Measurements from ENCODE around the gene LYPD1.

Gene LYPD1

DNA sequence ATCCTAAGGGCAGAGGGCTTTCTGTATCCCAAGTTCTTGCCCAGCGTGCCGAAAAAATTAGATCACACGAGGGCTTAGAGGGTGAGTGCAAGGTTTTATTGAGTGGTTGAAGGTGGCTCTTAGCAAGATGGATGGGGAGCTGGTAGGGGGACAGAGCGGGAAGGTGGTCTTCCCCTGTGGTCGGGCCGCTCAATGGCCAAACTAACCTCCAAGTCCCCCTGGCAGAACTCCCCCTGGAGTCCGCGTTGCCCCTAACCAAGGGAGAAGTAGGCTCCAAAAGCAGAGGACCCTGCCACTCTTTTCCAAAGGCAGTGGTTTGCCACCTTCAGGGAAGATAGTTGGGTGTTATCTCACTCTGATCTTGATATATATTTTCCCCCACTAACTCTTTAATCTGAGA is 63.4 kb downstream of the LYPD1 start:
- no peak overlapping the region for H2AK5ac ChIP-seq (ENCODE audit: low read length)
- H2BK120ac ChIP-seq (ENCODE audit: low read depth, low read length), result peak overlapping the region; percentile 2
- no peaks in the 10 kb centered on the region for H3K27me3 ChIP-seq (ENCODE audit: insufficient read depth, low read length, poor library complexity)
- no peak overlapping the region for H3K56ac ChIP-seq (ENCODE audit: low read length)
- no peak overlapping the region for H4K5ac ChIP-seq (ENCODE audit: low read length)
- H2BK15ac ChIP-seq (replicated peaks; ENCODE audit: low read depth), result no peak overlapping the region
- H3K79me1 ChIP-seq (ENCODE audit: low read length), result no peaks in the 10 kb centered on the region
- no peak overlapping the region for H3K4ac ChIP-seq (ENCODE audit: low read depth, low read length)
- H3K4me1 ChIP-seq (ENCODE audit: control insufficient read depth, low read depth, low read length), result peaks cover 11% of the 10 kb centered on the region
- H4K8ac ChIP-seq (ENCODE audit: low read depth, low read length), result no peak overlapping the region
- no peak for DNase-seq
- no peaks in the 10 kb centered on the region for H3K79me2 ChIP-seq (ENCODE audit: control insufficient read depth, insufficient read depth, low read length)
- no peak overlapping the region for H3K27ac ChIP-seq (ENCODE audit: low read depth, low read length)
- H3K9ac ChIP-seq (ENCODE audit: low read length), result no peak overlapping the region
- H3K36me3 ChIP-seq (ENCODE audit: control insufficient read depth, insufficient read depth, low read length), result no peaks in the 10 kb centered on the region
- H2BK5ac ChIP-seq (ENCODE audit: low read length), result no peak overlapping the region
- H3K4me3 ChIP-seq (ENCODE audit: low read length), result no peak overlapping the region
- WGBS (ENCODE audit: extremely low coverage, insufficient coverage, low lambda C conversion rate), result no CpG with 5 or more reads among the region's 8 CpGs
- peak overlapping the region; percentile 32 for H3K18ac ChIP-seq (ENCODE audit: low read length)
- no peak overlapping the region for H3K4me2 ChIP-seq (ENCODE audit: low read length)
- no peak overlapping the region for H3K23ac ChIP-seq (ENCODE audit: low read length)

DNA sequence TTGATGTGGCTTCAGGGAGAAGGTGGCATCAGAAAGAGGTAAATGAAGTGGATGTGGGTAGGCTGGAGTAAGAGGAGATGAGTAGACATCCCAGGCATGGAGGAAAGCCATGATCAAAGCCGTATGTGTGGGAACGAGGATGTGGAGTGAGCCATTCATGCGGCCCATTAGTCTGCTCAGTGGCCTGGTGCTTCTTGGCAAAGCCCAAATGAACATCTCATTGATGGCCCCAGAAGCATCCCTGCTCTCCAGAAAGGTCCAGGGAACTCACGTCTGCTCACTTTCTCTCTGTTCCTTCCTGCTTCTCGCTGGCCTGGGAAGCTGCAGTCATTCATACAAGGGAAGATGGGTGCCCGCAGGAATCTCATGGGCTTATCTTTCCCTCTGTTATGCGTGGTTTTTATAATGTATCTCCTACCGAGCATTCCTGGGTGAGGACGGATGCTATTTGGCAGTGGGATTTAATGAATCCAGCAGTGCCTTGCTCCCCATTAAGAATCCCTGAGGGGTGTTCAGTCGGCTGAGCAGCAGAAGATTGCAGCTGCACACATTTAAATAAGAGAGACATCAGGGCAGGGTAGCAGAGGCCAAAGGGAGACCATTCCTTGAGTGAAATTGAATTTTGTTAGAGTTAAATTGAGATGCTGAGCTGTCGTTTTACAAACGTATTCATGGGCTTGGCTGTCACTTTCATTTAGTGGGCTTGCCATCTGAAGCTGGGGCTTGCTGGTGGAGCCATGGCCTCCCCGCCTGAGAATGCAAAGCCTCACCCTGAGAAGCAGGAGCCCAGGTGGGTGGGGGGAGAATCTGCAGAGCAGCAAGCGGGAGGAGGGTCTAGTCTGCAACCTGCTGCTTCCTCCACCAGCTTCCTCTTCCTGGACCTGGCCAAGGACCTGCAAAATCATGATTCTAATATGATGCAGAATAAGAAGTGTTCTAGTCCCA is 64.5 kb downstream of the LYPD1 start:
- Histone ChIP-seq H3K4me2 (ENCODE audit: low read length) (no peak overlapping the region), H3K56ac (ENCODE audit: low read length) (no peak overlapping the region), H2BK5ac (ENCODE audit: low read length) (peak overlapping the region; percentile 18), H3K27me3 (ENCODE audit: insufficient read depth, low read length, poor library complexity) (no peaks in the 10 kb centered on the region), H3K23ac (ENCODE audit: low read length) (no peak overlapping the region), H3K79me1 (ENCODE audit: low read length) (no peaks in the 10 kb centered on the region), H3K27ac (ENCODE audit: low read depth, low read length) (no peak overlapping the region), H3K36me3 (ENCODE audit: control insufficient read depth, insufficient read depth, low read length) (no peaks in the 10 kb centered on the region), H3K4ac (ENCODE audit: low read depth, low read length) (no peak overlapping the region), H4K8ac (ENCODE audit: low read depth, low read length) (no peak overlapping the region), H2BK15ac (replicated peaks; ENCODE audit: low read depth) (no peak overlapping the region), H2BK120ac (ENCODE audit: low read depth, low read length) (no peak overlapping the region), H3K4me1 (ENCODE audit: control insufficient read depth, low read depth, low read length) (peaks cover 11% of the 10 kb centered on the region), H3K18ac (ENCODE audit: low read length) (no peak overlapping the region), H3K79me2 (ENCODE audit: control insufficient read depth, insufficient read depth, low read length) (no peaks in the 10 kb centered on the region), H3K4me3 (ENCODE audit: low read length) (no peak overlapping the region), H4K5ac (ENCODE audit: low read length) (no peak overlapping the region), H3K9ac (ENCODE audit: low read length) (no peak overlapping the region), H2AK5ac (ENCODE audit: low read length) (no peak overlapping the region)
- WGBS (ENCODE audit: extremely low coverage, insufficient coverage, low lambda C conversion rate), result no CpG with 5 or more reads among the region's 14 CpGs
- peak; percentile 51 for DNase-seq

DNA sequence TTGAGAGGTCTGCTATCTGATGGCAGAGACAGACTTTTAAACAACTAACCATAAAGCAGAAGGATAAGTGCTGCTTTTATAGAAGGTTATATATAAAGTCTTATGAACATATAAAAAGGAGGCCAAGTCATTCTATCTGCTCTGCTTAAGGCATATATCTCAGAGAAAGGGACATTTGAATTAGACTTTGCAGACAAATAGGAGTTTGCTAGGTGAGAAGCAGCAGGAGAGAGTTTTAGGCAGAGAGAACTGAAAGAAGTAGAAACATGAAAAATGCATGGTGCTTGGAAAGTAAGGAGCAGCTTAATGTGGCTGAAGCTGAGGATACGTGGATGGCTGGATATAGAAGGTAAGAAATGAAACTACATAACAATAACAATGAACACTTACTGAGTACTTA is 65.4 kb downstream of the LYPD1 start:
- Histone ChIP-seq H3K56ac (ENCODE audit: low read length) (no peak overlapping the region), H3K4me2 (ENCODE audit: low read length) (no peak overlapping the region), H3K27ac (ENCODE audit: low read depth, low read length) (no peak overlapping the region), H3K79me1 (ENCODE audit: low read length) (no peaks in the 10 kb centered on the region), H2BK120ac (ENCODE audit: low read depth, low read length) (no peak overlapping the region), H3K4me1 (ENCODE audit: control insufficient read depth, low read depth, low read length) (peaks cover 11% of the 10 kb centered on the region), H4K8ac (ENCODE audit: low read depth, low read length) (no peak overlapping the region), H3K9ac (ENCODE audit: low read length) (no peak overlapping the region), H2AK5ac (ENCODE audit: low read length) (no peak overlapping the region), H3K23ac (ENCODE audit: low read length) (no peak overlapping the region), H3K4ac (ENCODE audit: low read depth, low read length) (no peak overlapping the region), H3K36me3 (ENCODE audit: control insufficient read depth, insufficient read depth, low read length) (no peaks in the 10 kb centered on the region), H3K27me3 (ENCODE audit: insufficient read depth, low read length, poor library complexity) (no peaks in the 10 kb centered on the region), H2BK15ac (replicated peaks; ENCODE audit: low read depth) (no peak overlapping the region), H3K18ac (ENCODE audit: low read length) (no peak overlapping the region), H3K79me2 (ENCODE audit: control insufficient read depth, insufficient read depth, low read length) (no peaks in the 10 kb centered on the region), H4K5ac (ENCODE audit: low read length) (no peak overlapping the region), H3K4me3 (ENCODE audit: low read length) (no peak overlapping the region), H2BK5ac (ENCODE audit: low read length) (no peak overlapping the region)
- DNase-seq, result no peak
- no CpG with 5 or more reads among the region's 1 CpG for WGBS (ENCODE audit: extremely low coverage, insufficient coverage, low lambda C conversion rate)

DNA sequence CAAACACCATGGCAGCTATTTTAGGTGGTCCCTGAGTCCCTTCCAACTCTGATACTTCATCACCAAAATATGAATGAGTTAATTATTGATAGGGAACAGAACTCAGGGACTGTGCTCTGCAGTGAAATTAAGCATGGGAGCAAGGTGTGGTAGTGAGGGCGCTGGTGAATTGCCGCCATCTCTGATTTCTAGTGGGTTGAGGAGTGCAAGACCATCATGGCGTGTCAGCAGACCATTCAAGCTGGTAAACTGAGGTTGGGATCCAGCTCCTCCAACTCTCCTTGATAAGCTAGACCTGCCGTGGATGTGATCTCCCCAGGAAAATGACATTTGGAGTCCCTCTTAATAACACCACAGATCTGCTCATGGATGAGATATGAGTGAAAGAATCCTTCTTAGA is 70.4 kb downstream of the LYPD1 start:
- no CpG with 5 or more reads among the region's 4 CpGs for WGBS (ENCODE audit: extremely low coverage, insufficient coverage, low lambda C conversion rate)
- DNase-seq, result no peak
- Histone ChIP-seq H2BK5ac (ENCODE audit: low read length) (no peak overlapping the region), H3K4me3 (ENCODE audit: low read length) (no peak overlapping the region), H2BK120ac (ENCODE audit: low read depth, low read length) (no peak overlapping the region), H3K23ac (ENCODE audit: low read length) (no peak overlapping the region), H3K79me1 (ENCODE audit: low read length) (no peaks in the 10 kb centered on the region), H2AK5ac (ENCODE audit: low read length) (no peak overlapping the region), H3K79me2 (ENCODE audit: control insufficient read depth, insufficient read depth, low read length) (no peaks in the 10 kb centered on the region), H2BK15ac (replicated peaks; ENCODE audit: low read depth) (no peak overlapping the region), H3K9ac (ENCODE audit: low read length) (no peak overlapping the region), H3K27me3 (ENCODE audit: insufficient read depth, low read length, poor library complexity) (no peaks in the 10 kb centered on the region), H4K5ac (ENCODE audit: low read length) (no peak overlapping the region), H3K27ac (ENCODE audit: low read depth, low read length) (no peak overlapping the region), H3K4ac (ENCODE audit: low read depth, low read length) (no peak overlapping the region), H3K4me2 (ENCODE audit: low read length) (no peak overlapping the region), H3K56ac (ENCODE audit: low read length) (no peak overlapping the region), H3K36me3 (ENCODE audit: control insufficient read depth, insufficient read depth, low read length) (no peaks in the 10 kb centered on the region), H3K18ac (ENCODE audit: low read length) (no peak overlapping the region), H3K4me1 (ENCODE audit: control insufficient read depth, low read depth, low read length) (no peaks in the 10 kb centered on the region), H4K8ac (ENCODE audit: low read depth, low read length) (no peak overlapping the region)

DNA sequence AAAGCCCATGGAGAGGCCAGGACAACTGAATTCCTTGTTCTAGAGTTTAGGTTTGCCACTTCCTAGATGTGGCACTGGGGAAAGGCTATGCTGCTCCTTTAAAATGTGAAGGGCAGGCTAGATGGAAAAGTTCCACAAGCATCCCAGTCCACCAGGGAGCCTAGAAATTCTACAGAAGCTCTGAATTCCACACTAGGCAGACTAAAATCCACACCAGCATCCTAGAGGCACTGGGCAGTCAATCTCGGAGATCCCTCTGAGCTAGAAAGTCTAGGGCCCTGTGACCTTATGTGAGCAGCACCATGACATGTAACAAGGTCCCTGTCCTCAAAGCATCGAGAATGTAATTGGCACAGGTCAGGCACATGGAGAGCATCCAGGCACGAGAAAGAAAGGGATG is 71.5 kb downstream of the LYPD1 start:
- Histone ChIP-seq H3K36me3 (ENCODE audit: control insufficient read depth, insufficient read depth, low read length) (no peaks in the 10 kb centered on the region), H3K23ac (ENCODE audit: low read length) (no peak overlapping the region), H4K8ac (ENCODE audit: low read depth, low read length) (no peak overlapping the region), H3K56ac (ENCODE audit: low read length) (no peak overlapping the region), H2BK120ac (ENCODE audit: low read depth, low read length) (no peak overlapping the region), H2BK5ac (ENCODE audit: low read length) (no peak overlapping the region), H3K4me2 (ENCODE audit: low read length) (no peak overlapping the region), H2AK5ac (ENCODE audit: low read length) (no peak overlapping the region), H3K79me2 (ENCODE audit: control insufficient read depth, insufficient read depth, low read length) (no peaks in the 10 kb centered on the region), H3K27me3 (ENCODE audit: insufficient read depth, low read length, poor library complexity) (no peaks in the 10 kb centered on the region), H4K5ac (ENCODE audit: low read length) (no peak overlapping the region), H3K9ac (ENCODE audit: low read length) (no peak overlapping the region), H3K4me3 (ENCODE audit: low read length) (no peak overlapping the region), H3K18ac (ENCODE audit: low read length) (no peak overlapping the region), H2BK15ac (replicated peaks; ENCODE audit: low read depth) (no peak overlapping the region), H3K4me1 (ENCODE audit: control insufficient read depth, low read depth, low read length) (peaks cover 4% of the 10 kb centered on the region), H3K4ac (ENCODE audit: low read depth, low read length) (no peak overlapping the region), H3K27ac (ENCODE audit: low read depth, low read length) (no peak overlapping the region), H3K79me1 (ENCODE audit: low read length) (no peaks in the 10 kb centered on the region)
- no peak for DNase-seq
- WGBS (ENCODE audit: extremely low coverage, insufficient coverage, low lambda C conversion rate), result no CpG with 5 or more reads among the region's 3 CpGs

DNA sequence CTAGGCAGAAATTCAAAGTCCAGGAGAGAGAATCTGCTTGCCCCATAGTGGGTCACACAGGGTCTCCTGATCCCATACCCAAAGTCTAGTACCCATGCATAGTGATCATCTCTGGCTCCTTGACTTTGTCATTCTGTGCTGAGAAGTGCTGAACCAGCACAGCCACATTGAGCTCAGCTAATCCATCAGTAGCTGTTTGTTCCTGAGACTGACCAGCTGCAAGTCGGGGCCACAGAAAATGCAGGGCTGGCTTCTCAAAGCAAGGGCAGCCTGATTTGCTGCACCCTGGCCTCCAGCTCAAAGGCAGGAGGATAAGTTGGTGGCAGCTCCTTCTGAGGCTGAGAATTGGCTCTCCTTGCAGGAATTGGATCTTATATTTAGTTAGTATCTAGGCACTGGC is 72.2 kb downstream of the LYPD1 start:
- Histone ChIP-seq H2BK120ac (ENCODE audit: low read depth, low read length) (no peak overlapping the region), H3K79me1 (ENCODE audit: low read length) (no peaks in the 10 kb centered on the region), H4K8ac (ENCODE audit: low read depth, low read length) (no peak overlapping the region), H3K4me2 (ENCODE audit: low read length) (no peak overlapping the region), H3K36me3 (ENCODE audit: control insufficient read depth, insufficient read depth, low read length) (no peaks in the 10 kb centered on the region), H2BK15ac (replicated peaks; ENCODE audit: low read depth) (no peak overlapping the region), H3K79me2 (ENCODE audit: control insufficient read depth, insufficient read depth, low read length) (no peaks in the 10 kb centered on the region), H3K23ac (ENCODE audit: low read length) (no peak overlapping the region), H3K4ac (ENCODE audit: low read depth, low read length) (no peak overlapping the region), H3K27me3 (ENCODE audit: insufficient read depth, low read length, poor library complexity) (no peaks in the 10 kb centered on the region), H3K9ac (ENCODE audit: low read length) (no peak overlapping the region), H2AK5ac (ENCODE audit: low read length) (no peak overlapping the region), H3K18ac (ENCODE audit: low read length) (no peak overlapping the region), H3K56ac (ENCODE audit: low read length) (no peak overlapping the region), H3K4me1 (ENCODE audit: control insufficient read depth, low read depth, low read length) (peaks cover 8% of the 10 kb centered on the region), H3K4me3 (ENCODE audit: low read length) (no peak overlapping the region), H3K27ac (ENCODE audit: low read depth, low read length) (no peak overlapping the region), H2BK5ac (ENCODE audit: low read length) (no peak overlapping the region), H4K5ac (ENCODE audit: low read length) (no peak overlapping the region)
- no peak for DNase-seq
- WGBS (ENCODE audit: extremely low coverage, insufficient coverage, low lambda C conversion rate), result no CpG with 5 or more reads among the region's 1 CpG
